ENCODE measurements around the gene BET1L. TPM values are rescaled to one million over a fixed set of nuclear protein-coding genes. Genes with fewer than 3 reads are reported as not detected.

BET1L gene
- polyA plus RNA-seq, 1 of the 3 experiments (the other 2 are of a cell fraction) = 56.9 TPM

- Histone ChIP-seq H3K9ac (peak within 1 kb of the TSS; percentile 94), H3K4me1 (ENCODE audit: control insufficient read depth in 1 of 2, insufficient read depth in 2 of 2, low read depth in 1 of 2, low read length in 1 of 2) (peaks cover 2 to 4% of the 10 kb centered on the region in 2 experiments; a peak in 3 of 4 replicates), H3K4me2 (peak within 1 kb of the TSS; percentile 93), H2AFZ (ENCODE audit: low read depth) (peak within 1 kb of the TSS; percentile 84), H3K9me3 (no peaks in the 10 kb centered on the region), H3K36me3 (replicated peaks in 1 of 2; ENCODE audit: control insufficient read depth in 1 of 2, insufficient read depth in 2 of 2, low read length in 1 of 2) (peaks cover 13 to 22% of the 10 kb centered on the region in 2 experiments), H3K79me2 (ENCODE audit: insufficient read depth) (peaks cover 62% of the 10 kb centered on the region), H3F3A (replicated peaks; ENCODE audit: insufficient read depth) (no peaks in the 10 kb centered on the region), H3K4me3 (ENCODE audit: low read depth in 2 of 2, low read length in 1 of 2) (peak within 1 kb of the TSS; percentile 93 to 95), H3K9me2 (no peaks in the 10 kb centered on the region), H4K20me1 (ENCODE audit: insufficient read depth) (no peaks in the 10 kb centered on the region), H3K27me3 (ENCODE audit: insufficient read depth) (no peaks in the 10 kb centered on the region), H3K27ac (ENCODE audit: low read depth in 2 of 2, low read length in 1 of 2) (peak within 1 kb of the TSS; percentile 95 to 97)
- CTCF ChIA-PET = interaction anchor here (1.0 to 3.5 kb wide), 2 partner anchors 14 to 48 kb away, joined by 3 to 17 read pairs; no protein-coding TSS in a partner anchor
- WGBS (ENCODE audit: low lambda C conversion rate) = 1% methylated on average over 12 of the region's 70 CpGs
- peak; percentile 79; the same call in 1 of the 2 replicates for TF ChIP-seq TAF1 (IDR thresholded peaks at IDR 0.05; ENCODE audit: borderline replicate concordance, low read depth, low read length)
- peak; percentile 48; the same call in 1 of the 2 replicates for TF ChIP-seq POLR2AphosphoS5 (IDR thresholded peaks at IDR 0.05; ENCODE audit: low read depth, low read length)
- no peak for TF ChIP-seq GATA2 (CRISPR knock-in tag; IDR thresholded peaks at IDR 0.05)
- peak; percentile 12; the same call in 1 of the 2 replicates for TF ChIP-seq ELF1 (IDR thresholded peaks at IDR 0.05)
- peak; percentile 60 for TF ChIP-seq MXI1 (IDR thresholded peaks at IDR 0.05; ENCODE audit: low read depth, low read length)
- peak; percentile 83 for TF ChIP-seq YY1 (IDR thresholded peaks at IDR 0.05; ENCODE audit: low read depth)
- no peak for TF ChIP-seq MEF2A (IDR thresholded peaks at IDR 0.05; ENCODE audit: borderline replicate concordance, low read depth)
- peak; percentile 99 for DNase-seq
- POLR2A ChIA-PET = interaction anchor here (1.0 kb wide), 2 partner anchors 25 to 29 kb away, joined by 4 read pairs; partner anchors contain the start of genes BET1L and RIC8A
Measured at GRCh38 chr11:235997-236773, 29.0 kb upstream of the BET1L start, which contains the start of gene SIRT3. SIRT3 (minus strand) TSS chr11:236342; CDS start chr11:236328, 14 bp downstream.

DNA sequence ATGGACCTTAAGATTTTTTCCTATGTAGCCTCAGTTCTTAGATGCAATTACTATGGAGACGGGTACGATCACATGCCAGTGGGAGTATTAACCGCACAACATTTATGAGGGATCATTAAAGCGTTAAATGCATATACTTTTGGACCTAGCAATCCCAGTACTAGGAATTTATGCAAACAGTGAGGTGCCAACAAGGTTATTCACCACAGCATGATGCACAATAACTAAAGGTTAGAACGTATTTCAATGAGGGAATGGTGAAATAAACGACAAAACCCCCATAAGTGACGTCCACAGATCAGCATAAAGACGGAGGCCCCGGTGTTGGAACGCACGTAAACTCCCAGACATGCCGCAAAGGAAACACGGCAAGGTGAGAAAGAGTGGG, 28.4 kb upstream of the BET1L start:
- Histone ChIP-seq H3K9me3 (no peaks in the 10 kb centered on the region), H4K20me1 (ENCODE audit: insufficient read depth) (no peaks in the 10 kb centered on the region), H3K79me2 (ENCODE audit: insufficient read depth) (peaks cover 58% of the 10 kb centered on the region), H3K4me3 (ENCODE audit: low read depth in 2 of 2, low read length in 1 of 2) (peak overlapping the region; percentile 77 to 88), H3K9me2 (no peaks in the 10 kb centered on the region), H3K27me3 (ENCODE audit: insufficient read depth) (no peaks in the 10 kb centered on the region), H2AFZ (ENCODE audit: low read depth) (peak overlapping the region; percentile 52), H3F3A (replicated peaks; ENCODE audit: insufficient read depth) (no peaks in the 10 kb centered on the region), H3K36me3 (replicated peaks in 1 of 2; ENCODE audit: control insufficient read depth in 1 of 2, insufficient read depth in 2 of 2, low read length in 1 of 2) (peaks cover 13 to 18% of the 10 kb centered on the region in 2 experiments), H3K4me2 (peak overlapping the region; percentile 83), H3K4me1 (ENCODE audit: control insufficient read depth in 1 of 2, insufficient read depth in 2 of 2, low read depth in 1 of 2, low read length in 1 of 2) (peaks cover 2 to 4% of the 10 kb centered on the region in 2 experiments; a peak in 3 of 4 replicates), H3K27ac (ENCODE audit: low read depth in 2 of 2, low read length in 1 of 2) (peak overlapping the region; percentile 72), H3K9ac (peak overlapping the region; percentile 87)
- 3% methylated on average over 13 of the region's 13 CpGs for WGBS (ENCODE audit: low lambda C conversion rate)
- no peak for DNase-seq
- ChIA-PET CTCF (interaction anchor here (3.5 kb wide), 1 partner anchor 15 kb away, joined by 17 read pairs; no protein-coding TSS in a partner anchor), POLR2A (interaction anchor here (1.0 kb wide), 1 partner anchor 24 kb away, joined by 4 read pairs; no protein-coding TSS in a partner anchor)
- TF ChIP-seq FOSL2 (IDR thresholded peaks at IDR 0.05; ENCODE audit: borderline replicate concordance, low read depth) = no peak
- TF ChIP-seq NFIC (IDR thresholded peaks at IDR 0.05; ENCODE audit: borderline replicate concordance) = no peak
- TF ChIP-seq, protein P1, sequence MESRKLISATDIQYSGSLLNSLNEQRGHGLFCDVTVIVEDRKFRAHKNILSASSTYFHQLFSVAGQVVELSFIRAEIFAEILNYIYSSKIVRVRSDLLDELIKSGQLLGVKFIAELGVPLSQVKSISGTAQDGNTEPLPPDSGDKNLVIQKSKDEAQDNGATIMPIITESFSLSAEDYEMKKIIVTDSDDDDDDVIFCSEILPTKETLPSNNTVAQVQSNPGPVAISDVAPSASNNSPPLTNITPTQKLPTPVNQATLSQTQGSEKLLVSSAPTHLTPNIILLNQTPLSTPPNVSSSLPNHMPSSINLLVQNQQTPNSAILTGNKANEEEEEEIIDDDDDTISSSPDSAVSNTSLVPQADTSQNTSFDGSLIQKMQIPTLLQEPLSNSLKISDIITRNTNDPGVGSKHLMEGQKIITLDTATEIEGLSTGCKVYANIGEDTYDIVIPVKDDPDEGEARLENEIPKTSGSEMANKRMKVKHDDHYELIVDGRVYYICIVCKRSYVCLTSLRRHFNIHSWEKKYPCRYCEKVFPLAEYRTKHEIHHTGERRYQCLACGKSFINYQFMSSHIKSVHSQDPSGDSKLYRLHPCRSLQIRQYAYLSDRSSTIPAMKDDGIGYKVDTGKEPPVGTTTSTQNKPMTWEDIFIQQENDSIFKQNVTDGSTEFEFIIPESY (IDR thresholded peaks at IDR 0.05; ENCODE audit: borderline replicate concordance, low read depth) = no peak
